T-cell (primary cell): ENCODE measurements around the gene AGXT. TPM values are rescaled to one million over a fixed set of nuclear protein-coding genes. Genes with fewer than 3 reads are reported as not detected.

Experiments
- ATAC-seq, 4 experiments: fragments of 200-7000 bp in 3 of 4; fragments of 150-1000 bp in 1 of 4; cut with Tn5 transposase; replicated peaks in 1 of 4; 1 replicate in 3 of 4; 2 replicates in 1 of 4; pipeline ENCODE4 v1.10.0; 2021; ENCODE audit warnings: moderate library complexity in 3 of 4, mild to moderate bottlenecking in 2 of 4, moderate number of reproducible peaks in 1 of 4
- CTCF ChIA-PET, 2 donors: fragments of 300-600 bp; sonication (Branson Sonifier 250); formaldehyde crosslinking; loops; one replicate each; lab custom pipeline; 2022; ENCODE audit warnings: antibody characterized with exemption in 2 of 2; lab: Charles Lee
- POLR2A ChIA-PET, 2 donors: fragments of 300-600 bp; sonication (Branson Sonifier 250); formaldehyde crosslinking; loops; one replicate each; lab custom pipeline; 2022; ENCODE audit warnings: antibody characterized with exemption in 2 of 2; lab: Charles Lee
- DNase-seq, 35 experiments: peaks; one replicate each; pipeline versions ENCODE4 v3.0.0 to v3.0.0-alpha.2; 2013 to 2023
- H3K27ac ChIP-seq: one replicate; pipeline ENCODE4 v1.5.1; 2013; ENCODE audit warnings: low read length
- H3K27me3 ChIP-seq, 2 experiments: replicated peaks in 1 of 2; 1 replicate in 1 of 2; 2 replicates in 1 of 2; pipeline versions ENCODE4 v1.6.1 to v1.7.0; 2013; ENCODE audit warnings: low read length in 1 of 2, mixed read lengths in 1 of 2; ENCODE audit not compliant: control insufficient read depth in 2 of 2, insufficient read depth in 2 of 2; ENCODE audit errors: extremely low read depth in 1 of 2
- H3K36me3 ChIP-seq, 2 donors: 1 replicate in 1 of 2; 2 replicates in 1 of 2; pipeline versions ENCODE4 v1.6.1 to v1.7.0; 2013; ENCODE audit warnings: low read length in 1 of 2; ENCODE audit not compliant: control insufficient read depth in 2 of 2, insufficient read depth in 1 of 2; ENCODE audit errors: extremely low read depth in 1 of 2
- H3K4me1 ChIP-seq, 2 experiments: 1 replicate in 1 of 2; 2 replicates in 1 of 2; pipeline versions ENCODE4 v1.6.1 to v1.7.0; 2013; ENCODE audit warnings: low read length in 2 of 2, mixed read lengths in 1 of 2; ENCODE audit not compliant: insufficient read depth in 2 of 2, control insufficient read depth in 1 of 2; ENCODE audit errors: extremely low read depth in 1 of 2
- H3K4me3 ChIP-seq, 2 donors: 1 replicate in 1 of 2; 2 replicates in 1 of 2; pipeline versions ENCODE4 v1.5.1 to v1.7.0; 2013; ENCODE audit warnings: mild to moderate bottlenecking in 2 of 2, low read length in 1 of 2, moderate library complexity in 1 of 2; ENCODE audit not compliant: control insufficient read depth in 1 of 2; ENCODE audit errors: extremely low read depth in 1 of 2
- H3K9me3 ChIP-seq: 2 replicates; pipeline ENCODE4 v1.7.0; 2013
- H3K27ac Mint-ChIP-seq, 2 donors: one replicate each; pipeline ENCODE4 v1.8.0; 2020 to 2021; ENCODE audit warnings: mild to moderate bottlenecking in 2 of 2, mixed read lengths in 2 of 2
- H3K27me3 Mint-ChIP-seq, 2 donors: one replicate each; pipeline ENCODE4 v1.8.0; 2021 to 2022; ENCODE audit warnings: mixed read lengths in 2 of 2
- H3K36me3 Mint-ChIP-seq: one replicate; pipeline ENCODE4 v1.8.0; 2021; ENCODE audit warnings: mixed read lengths
- H3K4me1 Mint-ChIP-seq, 3 donors: one replicate each; pipeline ENCODE4 v1.8.0; 2020 to 2022; ENCODE audit warnings: mixed read lengths in 3 of 3, mild to moderate bottlenecking in 1 of 3
- H3K4me3 Mint-ChIP-seq, 3 donors: one replicate each; pipeline ENCODE4 v1.8.0; 2020 to 2022; ENCODE audit warnings: mild to moderate bottlenecking in 3 of 3, mixed read lengths in 3 of 3, moderate library complexity in 3 of 3
- H3K9me3 Mint-ChIP-seq, 3 donors: one replicate each; pipeline ENCODE4 v1.8.0; 2020 to 2022; ENCODE audit warnings: mixed read lengths in 3 of 3
- WGBS: methylation state at CpG from one replicate; pipeline ENCODE4 v1.1.5; 2013; ENCODE audit warnings: missing lambda C conversion rate; ENCODE audit not compliant: insufficient coverage; 5-methylcytosine and 5-hydroxymethylcytosine counted together
- total RNA-seq, 35 experiments: library from RNA in 6 of 35; stranded (reverse) in 6 of 35; fragments of 120-200 nt in 1 of 35; gene quantifications; one replicate each; pipeline versions ENCODE4 v1.2.1 to v1.2.4 and lab custom pipeline; 2013 to 2026

The AGXT gene
- total RNA-seq, 5 donors from 2014 or later (not counting 1 experiment from before 2014, with no cell fraction given), result 0.41 to 0.88 (median 0.76) TPM; not detected in 2

DNA sequence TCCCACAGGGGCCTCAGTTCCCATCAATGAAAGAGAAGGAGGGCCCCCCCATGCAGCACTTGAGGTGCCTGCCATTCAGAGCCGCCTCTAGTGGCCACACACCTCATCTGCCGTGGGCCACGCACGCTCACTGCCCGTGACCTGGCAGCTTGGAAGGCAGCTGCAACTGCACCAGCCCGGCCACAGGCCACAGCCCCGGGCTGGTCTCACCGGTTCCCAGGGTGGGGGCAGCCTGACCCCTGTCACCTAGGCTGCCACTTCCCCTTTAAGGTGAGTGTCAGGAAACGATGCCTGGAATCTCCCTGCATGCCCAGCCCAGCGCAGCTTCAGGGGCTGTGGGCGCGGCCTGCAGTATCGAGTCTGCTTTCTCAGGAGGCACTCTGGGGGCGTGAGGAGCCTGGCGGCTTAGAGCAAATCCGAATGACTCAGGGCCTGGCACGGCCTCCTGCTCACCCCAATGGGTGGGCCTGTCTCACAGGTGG, 24.8 kb downstream of the AGXT start:
- H3K4me1 Mint-ChIP-seq, result peaks cover 0 to 2% (median 0%) of the 10 kb centered on the region in 3 donors
- Histone ChIP-seq H3K27me3 (peaks cover 0 to 28% of the 10 kb centered on the region in 2 experiments), H3K4me1 (peaks cover 0 to 7% of the 10 kb centered on the region in 2 experiments), H3K36me3 (no peaks in the 10 kb centered on the region), H3K9me3 (no peaks in the 10 kb centered on the region), H3K27ac (no peak overlapping the region), H3K4me3 (no peak overlapping the region)
- H3K27me3 Mint-ChIP-seq, result peaks cover 0 to 4% of the 10 kb centered on the region in 2 donors
- H3K9me3 Mint-ChIP-seq, result no peaks in the 10 kb centered on the region
- 30% methylated on average over 13 of the region's 17 CpGs for WGBS
- ChIA-PET POLR2A (no interaction called here), CTCF (no interaction called here)
- ATAC-seq, result peak in 2 of 4 experiments; percentile 58 to 64
- no peak overlapping the region for H3K27ac Mint-ChIP-seq
- no peak overlapping the region for H3K4me3 Mint-ChIP-seq
- no peaks in the 10 kb centered on the region for H3K36me3 Mint-ChIP-seq
- peak in 5 of 35 experiments; percentile 10 to 48 (median 32) for DNase-seq

DNA sequence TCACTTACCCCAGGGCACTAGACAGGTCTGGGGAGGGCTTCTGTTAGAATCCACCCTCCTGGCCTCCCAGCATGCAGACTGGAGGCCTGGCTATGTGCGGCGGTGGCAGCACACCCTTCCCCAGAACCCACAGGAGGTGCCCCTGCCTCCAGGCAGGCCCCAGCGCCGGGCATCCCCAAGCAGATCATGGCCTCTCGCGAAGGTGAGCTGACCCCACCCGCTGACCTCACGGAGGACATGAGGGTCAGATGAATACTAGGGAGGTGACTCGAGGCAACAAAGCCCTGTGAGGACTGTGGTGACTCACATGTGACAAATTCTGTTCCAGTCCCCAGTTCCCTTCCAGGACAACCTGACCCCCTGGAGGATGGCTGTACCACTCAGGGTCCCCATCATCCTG, 25.4 kb downstream of the AGXT start:
- H3K27me3 Mint-ChIP-seq, result peaks cover 0 to 4% of the 10 kb centered on the region in 2 donors
- Histone ChIP-seq H3K9me3 (no peaks in the 10 kb centered on the region), H3K27me3 (peaks cover 0 to 31% of the 10 kb centered on the region in 2 experiments), H3K4me3 (no peak overlapping the region), H3K27ac (no peak overlapping the region), H3K4me1 (peaks cover 0 to 7% of the 10 kb centered on the region in 2 experiments), H3K36me3 (no peaks in the 10 kb centered on the region)
- CTCF ChIA-PET, result no interaction called here
- peaks cover 0 to 2% (median 0%) of the 10 kb centered on the region in 3 donors for H3K4me1 Mint-ChIP-seq
- H3K27ac Mint-ChIP-seq, result no peak overlapping the region
- POLR2A ChIA-PET, result no interaction called here
- WGBS, result 79% methylated on average over 5 of the region's 9 CpGs
- H3K9me3 Mint-ChIP-seq, result no peaks in the 10 kb centered on the region
- no peaks in the 10 kb centered on the region for H3K36me3 Mint-ChIP-seq
- DNase-seq, result no peak
- no peak overlapping the region for H3K4me3 Mint-ChIP-seq
- no peak for ATAC-seq

DNA sequence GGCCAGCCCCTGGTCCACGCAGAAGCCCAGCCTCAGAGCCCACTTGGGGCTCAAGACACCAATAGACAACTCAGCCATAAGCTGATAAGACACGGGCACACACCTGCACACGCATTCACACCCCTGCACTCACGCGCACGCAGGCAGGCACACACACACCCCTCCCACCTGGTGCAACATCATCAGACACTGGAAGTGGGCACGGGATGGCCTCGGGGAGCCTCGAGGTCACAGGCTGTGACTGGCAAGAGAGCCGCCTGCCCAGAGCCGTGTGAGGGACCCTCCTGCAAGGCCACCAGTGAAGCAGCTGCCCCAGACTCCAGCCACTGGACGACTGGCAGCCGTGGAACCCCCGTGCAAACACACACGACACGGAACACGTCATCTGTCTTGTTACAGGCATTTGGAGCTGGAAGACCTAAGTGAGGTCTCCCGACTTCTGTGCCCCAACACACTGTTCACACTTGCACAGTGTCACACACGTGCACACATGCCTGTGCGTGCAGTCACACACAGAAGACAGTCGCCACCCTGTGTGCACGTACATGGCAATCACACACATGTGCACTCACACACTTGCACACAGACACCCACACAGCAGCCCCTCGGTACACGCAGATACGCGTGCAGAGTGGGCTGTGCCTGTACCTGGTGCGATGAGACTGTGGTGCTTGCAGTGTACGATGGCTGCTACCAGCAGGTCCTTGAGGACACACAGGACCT, 26.4 kb downstream of the AGXT start:
- ChIA-PET POLR2A (no interaction called here), CTCF (no interaction called here)
- H3K36me3 ChIP-seq, result no peaks in the 10 kb centered on the region
- DNase-seq (no peak), ATAC-seq (no peak)
- H3K27ac ChIP-seq, result no peak overlapping the region
- peaks cover 0 to 7% of the 10 kb centered on the region in 2 experiments for H3K4me1 ChIP-seq
- Mint-ChIP-seq H3K4me3 (no peak overlapping the region), H3K27me3 (peaks cover 0 to 4% of the 10 kb centered on the region in 2 donors), H3K27ac (no peak overlapping the region), H3K9me3 (no peaks in the 10 kb centered on the region), H3K36me3 (no peaks in the 10 kb centered on the region), H3K4me1 (peaks cover 0 to 2% (median 0%) of the 10 kb centered on the region in 3 donors)
- 86% methylated on average over 26 of the region's 28 CpGs for WGBS
- H3K9me3 ChIP-seq, result no peaks in the 10 kb centered on the region
- H3K27me3 ChIP-seq, result peaks cover 0 to 31% of the 10 kb centered on the region in 2 experiments
- no peak overlapping the region for H3K4me3 ChIP-seq

DNA sequence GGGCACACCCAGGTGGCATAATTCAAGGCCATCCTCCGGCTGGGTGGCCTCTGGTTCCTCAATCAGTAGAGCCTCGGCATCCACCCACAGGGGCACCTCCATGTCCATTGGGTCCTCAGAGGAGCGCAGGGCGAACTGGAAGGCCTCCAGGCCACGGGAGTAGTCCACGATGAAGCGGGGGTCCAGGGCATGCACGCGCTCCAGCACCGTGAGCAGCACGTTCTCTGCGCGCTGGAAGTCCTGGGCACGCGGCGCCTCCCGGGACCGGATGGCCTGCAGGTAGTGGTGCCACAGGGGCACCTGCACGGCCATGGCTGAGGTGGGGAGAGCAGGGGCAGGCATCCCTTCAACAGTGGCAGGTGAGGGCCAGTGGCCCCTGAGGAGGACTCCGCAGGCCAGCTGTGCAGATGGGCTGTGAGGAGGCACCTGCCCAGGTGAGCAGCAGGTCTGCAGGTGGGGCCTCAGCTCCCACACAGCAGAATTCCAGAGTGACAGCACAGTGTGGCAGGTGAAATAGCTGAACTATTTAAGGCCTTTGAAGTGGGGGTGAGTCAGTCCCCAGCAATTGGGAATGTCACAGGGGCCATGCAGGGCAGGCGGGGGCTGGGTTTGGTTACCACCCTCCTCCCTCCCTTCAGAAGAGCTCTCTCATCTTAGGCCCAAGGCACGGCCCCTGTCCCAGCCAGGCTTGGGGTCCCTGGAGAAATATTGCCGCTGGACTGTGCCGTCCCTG, 27.2 kb downstream of the AGXT start, which contains the start of gene MAB21L4:
Gene MAB21L4 (minus strand): TSS at position 501 of the 733 bp plus-strand sequence. CDS start 159 bp downstream, at position 342.
- Mint-ChIP-seq H3K27ac (no peak within 1 kb of the TSS), H3K36me3 (no peaks in the 10 kb centered on the region), H3K4me3 (no peak within 1 kb of the TSS), H3K9me3 (no peaks in the 10 kb centered on the region), H3K4me1 (peaks cover 0 to 2% (median 0%) of the 10 kb centered on the region in 3 donors), H3K27me3 (peaks cover 0 to 6% of the 10 kb centered on the region in 2 donors)
- Histone ChIP-seq H3K9me3 (no peaks in the 10 kb centered on the region), H3K27ac (no peak within 1 kb of the TSS), H3K27me3 (peaks cover 0 to 31% of the 10 kb centered on the region in 2 experiments), H3K36me3 (no peaks in the 10 kb centered on the region), H3K4me3 (no peak within 1 kb of the TSS), H3K4me1 (peaks cover 0 to 7% of the 10 kb centered on the region in 2 experiments)
- ATAC-seq (no peak), DNase-seq (no peak)
- WGBS, result 87% methylated on average over 20 of the region's 24 CpGs
- CTCF ChIA-PET, result no interaction called here
- POLR2A ChIA-PET, result no interaction called here

DNA sequence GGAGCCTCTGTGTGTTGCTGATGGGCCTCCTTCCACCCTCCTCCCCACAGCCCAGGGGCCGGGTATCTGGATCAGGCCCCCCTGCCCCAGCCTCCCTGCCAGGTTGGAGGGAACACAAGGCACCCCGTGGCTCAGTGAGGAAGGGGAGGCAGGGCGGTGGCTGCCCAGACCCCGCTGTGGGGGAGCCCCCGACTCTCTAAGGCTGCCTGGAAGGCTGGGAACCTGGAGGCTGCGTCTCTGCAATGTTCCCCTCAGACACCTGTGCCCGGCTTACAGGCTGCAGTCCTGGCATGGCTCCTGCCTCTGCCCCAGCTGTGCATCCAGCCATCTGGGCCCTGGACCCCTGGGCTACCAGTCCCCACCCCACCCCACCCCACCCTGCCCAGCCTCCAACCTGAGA, 27.8 kb downstream of the AGXT start:
- H3K27ac Mint-ChIP-seq, result no peak overlapping the region
- 80% methylated on average over 6 of the region's 7 CpGs for WGBS

DNA sequence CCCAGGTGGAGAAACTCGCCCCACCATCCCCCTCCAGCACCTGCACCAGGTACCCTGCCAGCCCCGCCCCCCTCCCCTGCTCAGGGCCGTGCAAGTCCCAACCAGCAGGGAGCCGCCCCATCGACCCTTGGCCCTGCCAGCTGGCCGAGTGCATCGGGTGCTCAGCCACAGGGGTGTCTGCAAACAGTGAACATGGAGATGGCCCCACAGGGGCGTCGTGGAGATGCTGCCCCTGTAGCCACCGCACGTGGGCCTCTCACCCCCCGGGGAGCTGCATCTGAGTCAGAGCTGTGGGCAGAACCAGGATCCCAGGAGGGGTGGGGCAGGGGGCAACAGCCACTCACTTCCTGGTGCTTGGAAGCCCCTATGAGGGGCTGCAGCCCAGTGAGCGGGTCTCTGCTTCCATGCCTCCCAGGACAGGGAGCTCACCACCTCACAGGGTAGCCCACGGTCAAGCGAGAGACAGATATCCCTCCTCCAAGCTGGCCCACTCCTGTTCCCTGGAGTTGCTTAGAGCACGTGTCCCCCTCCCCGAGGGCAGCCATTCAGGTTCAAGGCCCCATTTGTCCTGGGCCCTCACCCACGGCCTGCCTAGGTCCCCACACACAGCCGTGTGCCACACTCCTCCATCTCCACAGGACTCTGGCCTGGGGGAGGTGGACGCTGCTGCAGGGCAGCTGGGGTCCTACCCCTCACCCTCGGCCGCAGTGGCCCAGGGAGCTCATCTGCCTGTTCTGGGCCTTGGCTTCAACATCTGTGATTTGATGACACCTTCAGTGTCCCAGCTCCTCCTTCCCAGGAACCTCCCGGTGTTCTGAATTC, 28.5 kb downstream of the AGXT start:
- Histone ChIP-seq H3K9me3 (no peaks in the 10 kb centered on the region), H3K4me3 (no peak overlapping the region), H3K27me3 (peaks cover 0 to 27% of the 10 kb centered on the region in 2 experiments), H3K4me1 (peaks cover 0 to 7% of the 10 kb centered on the region in 2 experiments), H3K27ac (no peak overlapping the region), H3K36me3 (no peaks in the 10 kb centered on the region)
- ATAC-seq (no peak), DNase-seq (no peak)
- 76% methylated on average over 17 of the region's 23 CpGs for WGBS
- CTCF ChIA-PET, result no interaction called here
- H3K27me3 Mint-ChIP-seq, result peaks cover under 1 to 6% of the 10 kb centered on the region in 2 donors
- peaks cover 0 to 2% (median 0%) of the 10 kb centered on the region in 3 donors for H3K4me1 Mint-ChIP-seq
- POLR2A ChIA-PET, result no interaction called here
- no peak overlapping the region for H3K27ac Mint-ChIP-seq
- no peaks in the 10 kb centered on the region for H3K9me3 Mint-ChIP-seq
- no peaks in the 10 kb centered on the region for H3K36me3 Mint-ChIP-seq
- no peak overlapping the region for H3K4me3 Mint-ChIP-seq

More for the DNA sequence above, 27.8 kb downstream of the AGXT start:
- Mint-ChIP-seq H3K9me3 (no peaks in the 10 kb centered on the region), H3K4me1 (peaks cover 0 to 2% (median 0%) of the 10 kb centered on the region in 3 donors), H3K27me3 (peaks cover 0 to 6% of the 10 kb centered on the region in 2 donors), H3K4me3 (no peak overlapping the region), H3K36me3 (no peaks in the 10 kb centered on the region)
- CTCF ChIA-PET, result no interaction called here
- ATAC-seq (no peak), DNase-seq (no peak)
- Histone ChIP-seq H3K9me3 (no peaks in the 10 kb centered on the region), H3K4me1 (peaks cover 0 to 7% of the 10 kb centered on the region in 2 experiments), H3K36me3 (no peaks in the 10 kb centered on the region), H3K27ac (no peak overlapping the region), H3K4me3 (no peak overlapping the region), H3K27me3 (peaks cover 0 to 31% of the 10 kb centered on the region in 2 experiments)
- POLR2A ChIA-PET, result no interaction called here
